HG02623 (cell line): Measurements from ENCODE around the gene MAML3.

ENCODE experiments used
- ATAC-seq: cut with Tn5 transposase; IDR thresholded peaks from one replicate; pipeline ENCODE4 v1.9.1; 2021; ENCODE audit warnings: moderate library complexity; ENCODE audit not compliant: unreplicated experiment

The MAML3 gene

GRCh38 chr4:139934708-139935195, 219.2 kb downstream of the MAML3 start:
- ATAC-seq: no peak

GRCh38 chr4:139934057-139934707, 219.8 kb downstream of the MAML3 start:
- no peak for ATAC-seq

GRCh38 chr4:139933541-139933940, 220.4 kb downstream of the MAML3 start:
- no peak for ATAC-seq

GRCh38 chr4:139933104-139933503, 220.9 kb downstream of the MAML3 start:
- ATAC-seq: no peak

DNA sequence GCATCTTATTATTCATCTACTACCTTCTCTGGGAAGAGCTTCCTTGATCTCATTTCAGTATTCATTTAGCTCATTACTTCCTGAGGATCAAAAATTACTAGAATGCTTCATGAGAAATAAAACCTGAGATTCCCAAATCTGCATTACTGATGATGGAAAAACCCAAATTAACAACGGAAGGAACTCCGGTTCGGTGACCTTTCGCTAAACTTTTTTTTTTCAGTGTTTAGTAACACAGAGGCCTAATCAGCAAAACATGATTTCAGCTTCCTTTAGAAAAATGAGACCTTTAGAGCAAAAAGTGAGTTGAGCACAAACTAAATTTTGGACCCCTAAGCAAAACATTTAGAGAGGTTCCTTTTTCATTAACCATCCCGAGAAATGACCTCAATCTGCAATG, 229.2 kb downstream of the MAML3 start:
- ATAC-seq: no peak

DNA sequence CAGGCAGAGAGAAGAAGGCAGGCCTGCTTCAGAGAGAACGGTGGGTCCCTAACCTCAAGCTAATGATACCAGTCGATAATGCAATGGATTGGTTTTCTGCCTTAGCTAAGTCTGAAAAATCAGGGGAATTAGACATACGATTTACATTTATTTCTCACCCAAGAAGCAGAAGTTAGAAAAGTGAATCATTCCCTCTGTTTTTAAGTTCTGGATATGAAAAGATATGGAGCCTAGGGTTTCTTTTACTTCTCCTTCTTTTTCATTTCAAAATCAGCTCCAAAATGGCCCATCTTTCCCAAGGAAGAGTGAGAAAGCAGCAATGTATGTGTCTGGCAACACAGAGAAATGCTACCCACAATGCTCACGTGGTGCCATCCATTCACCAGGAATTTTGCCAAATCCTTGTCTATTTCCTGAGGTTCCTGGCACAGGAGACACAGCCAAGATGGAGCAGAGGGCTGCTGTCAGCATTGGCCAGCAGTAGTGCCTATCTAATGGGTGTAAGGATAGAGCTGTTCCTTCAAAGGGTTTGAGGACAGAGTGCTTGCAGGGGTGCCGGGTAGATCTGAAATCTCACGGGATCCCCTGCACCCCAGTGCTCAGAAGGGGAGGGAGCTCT, 231.5 kb downstream of the MAML3 start:
- no peak for ATAC-seq

DNA sequence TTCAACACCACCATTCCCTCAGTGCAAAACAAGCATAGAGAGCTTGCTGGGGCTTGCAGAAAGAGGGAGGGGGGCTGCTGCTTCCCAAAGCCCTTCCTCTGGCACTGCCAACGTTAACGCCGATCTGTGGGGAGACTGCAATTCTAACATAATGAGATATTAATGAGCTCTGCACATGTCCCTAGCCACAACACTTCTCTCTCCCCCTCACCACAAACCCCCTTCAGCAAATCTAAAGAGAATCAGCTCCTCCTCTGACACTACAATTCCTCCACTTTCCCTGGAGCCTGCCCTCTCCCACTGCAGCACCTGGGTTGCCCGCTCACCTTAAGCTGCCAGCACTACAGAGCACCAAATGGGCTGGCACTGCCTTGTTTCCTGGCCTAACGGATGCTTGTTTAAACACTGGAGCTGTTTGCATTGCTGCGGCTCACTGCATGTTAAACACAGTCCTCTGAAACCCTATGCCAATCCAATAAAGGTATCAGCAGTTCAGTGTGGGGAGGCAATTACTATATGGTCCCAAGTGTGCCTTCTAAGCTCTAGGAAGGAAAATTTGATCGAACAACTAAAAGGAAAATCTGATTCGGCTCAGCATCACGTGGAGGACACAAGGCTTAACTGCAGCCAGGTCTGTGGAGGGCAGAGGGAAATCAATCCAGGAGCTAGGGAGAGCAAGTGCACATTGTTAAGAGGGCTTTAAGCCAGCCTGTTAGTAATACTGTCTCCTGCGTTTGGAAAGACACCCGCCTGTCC, 232.4 kb downstream of the MAML3 start:
- no peak for ATAC-seq

DNA sequence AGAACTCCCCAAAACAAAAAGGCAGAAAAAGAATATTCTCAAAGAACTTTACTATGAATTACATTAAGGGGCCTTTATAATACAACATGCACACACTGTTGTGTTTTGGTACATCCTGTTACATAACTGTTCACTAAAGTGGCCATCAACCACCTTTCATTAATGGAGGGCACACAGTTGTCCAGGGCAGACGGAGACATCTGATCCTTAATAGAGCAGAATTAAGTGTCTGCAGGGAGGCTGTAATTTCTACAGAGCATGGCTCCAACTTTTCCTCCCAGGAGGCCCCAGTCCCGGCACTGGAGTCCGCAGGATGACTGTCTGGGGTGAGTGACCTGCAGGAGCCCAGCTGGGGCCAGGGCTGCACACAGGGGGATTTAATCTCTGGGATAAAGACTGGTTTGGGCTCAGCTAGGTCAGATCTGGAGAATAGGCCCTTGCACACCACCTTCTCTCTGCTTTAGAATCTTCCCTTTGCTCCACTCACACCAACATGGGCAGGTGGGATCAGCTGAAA, 233.4 kb downstream of the MAML3 start:
- no peak for ATAC-seq

DNA sequence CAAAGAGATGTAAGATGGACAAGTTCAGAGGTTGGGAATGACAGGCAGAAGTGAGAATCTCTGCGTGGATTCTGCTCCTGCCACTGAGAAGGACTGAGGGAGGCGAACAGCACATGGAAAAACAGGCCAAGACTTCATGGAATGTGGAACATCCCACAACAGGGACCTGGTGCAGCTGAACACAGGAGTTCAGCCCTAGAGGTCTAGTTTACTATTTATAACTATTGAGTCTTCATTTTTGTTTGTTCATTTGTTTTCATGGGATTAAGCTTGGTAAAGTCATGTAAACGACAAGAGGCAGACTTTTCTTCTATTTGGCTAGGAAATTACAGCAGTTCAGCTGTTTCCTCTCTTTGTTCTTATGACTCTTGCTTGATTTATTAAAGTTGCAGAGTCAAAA, 234.5 kb downstream of the MAML3 start:
- no peak for ATAC-seq

- no peak for ATAC-seq
Observed at GRCh38 chr4:139919004-139919403, 235.0 kb downstream of the MAML3 start.

DNA sequence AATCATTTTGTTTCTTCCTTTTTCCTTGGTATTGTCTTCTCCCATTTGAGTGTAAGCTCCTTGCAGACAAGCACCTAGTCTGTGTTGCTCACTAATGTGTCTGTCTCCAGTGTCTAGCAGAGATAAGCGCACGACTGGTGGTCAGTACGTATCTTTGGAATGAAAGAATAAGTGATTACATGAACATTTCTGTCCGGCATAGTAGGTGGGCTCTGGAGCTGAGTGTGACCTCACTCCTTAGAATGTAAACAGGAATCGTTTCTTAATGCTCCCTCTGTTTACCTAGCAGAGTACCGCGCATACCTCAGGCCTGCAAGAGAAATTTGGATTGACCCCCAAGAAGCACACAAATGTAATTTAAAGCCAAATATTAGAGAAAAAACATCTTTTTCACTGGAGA, 235.4 kb downstream of the MAML3 start:
- ATAC-seq: no peak

GRCh38 chr4:139917896-139918295, 236.1 kb downstream of the MAML3 start:
- ATAC-seq: no peak

- ATAC-seq: no peak
Observed at GRCh38 chr4:139916041-139916440, 237.9 kb downstream of the MAML3 start.

- ATAC-seq: no peak
Observed at GRCh38 chr4:139915037-139915436, 238.9 kb downstream of the MAML3 start.

GRCh38 chr4:139913995-139914598, 239.9 kb downstream of the MAML3 start:
- no peak for ATAC-seq

GRCh38 chr4:139913398-139913990, 240.5 kb downstream of the MAML3 start:
- ATAC-seq: no peak

DNA sequence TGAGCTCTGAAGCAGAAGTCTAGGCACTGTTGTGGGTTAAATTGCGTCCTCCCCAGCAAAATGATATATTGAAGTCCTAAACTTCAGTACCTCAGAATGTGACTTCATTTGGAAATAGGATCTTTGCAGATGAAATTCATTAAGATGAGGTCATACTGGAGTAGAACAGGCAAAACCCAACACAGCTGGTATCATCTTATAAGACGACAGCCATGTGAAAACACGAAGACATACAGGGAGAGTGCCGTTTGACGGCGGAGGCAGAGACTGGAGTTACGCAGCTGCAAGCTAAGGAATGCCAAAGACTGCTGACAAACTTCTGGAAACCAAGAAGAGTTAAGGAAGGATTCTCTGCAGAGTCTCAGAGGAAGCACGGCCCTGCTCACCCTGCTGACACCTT, 241.5 kb downstream of the MAML3 start:
- ATAC-seq: no peak

GRCh38 chr4:139910106-139910505, 243.9 kb downstream of the MAML3 start:
- no peak for ATAC-seq

- no peak for ATAC-seq
Observed at GRCh38 chr4:139908636-139909437, 245.1 kb downstream of the MAML3 start.
